GM18520 (cell line): ENCODE results near the gene HBZ.
"Not testable (repeated sequence)": the region's sequence is repeated elsewhere in the genome, so short reads cannot be mapped to it uniquely, and the experiment has no call there.

ENCODE experiments used
- ATAC-seq: cut with Tn5 transposase; IDR thresholded peaks from one replicate; pipeline ENCODE4 v1.9.1; 2021; ENCODE audit not compliant: unreplicated experiment

Gene HBZ

DNA sequence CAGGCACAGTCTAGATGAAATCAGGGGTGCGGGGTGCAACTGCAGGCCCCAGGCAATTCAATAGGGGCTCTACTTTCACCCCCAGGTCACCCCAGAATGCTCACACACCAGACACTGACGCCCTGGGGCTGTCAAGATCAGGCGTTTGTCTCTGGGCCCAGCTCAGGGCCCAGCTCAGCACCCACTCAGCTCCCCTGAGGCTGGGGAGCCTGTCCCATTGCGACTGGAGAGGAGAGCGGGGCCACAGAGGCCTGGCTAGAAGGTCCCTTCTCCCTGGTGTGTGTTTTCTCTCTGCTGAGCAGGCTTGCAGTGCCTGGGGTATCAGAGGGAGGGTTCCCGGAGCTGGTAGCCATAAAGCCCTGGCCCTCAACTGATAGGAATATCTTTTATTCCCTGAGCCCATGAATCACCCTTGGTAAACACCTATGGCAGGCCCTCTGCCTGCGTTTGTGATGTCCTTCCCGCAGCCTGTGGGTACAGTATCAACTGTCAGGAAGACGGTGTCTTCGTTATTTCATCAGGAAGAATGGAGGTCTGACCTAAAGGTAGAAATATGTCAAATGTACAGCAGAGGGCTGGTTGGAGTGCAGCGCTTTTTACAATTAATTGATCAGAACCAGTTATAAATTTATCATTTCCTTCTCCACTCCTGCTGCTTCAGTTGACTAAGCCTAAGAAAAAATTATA is 25.7 kb downstream of the HBZ start:
- ATAC-seq, result no peak

DNA sequence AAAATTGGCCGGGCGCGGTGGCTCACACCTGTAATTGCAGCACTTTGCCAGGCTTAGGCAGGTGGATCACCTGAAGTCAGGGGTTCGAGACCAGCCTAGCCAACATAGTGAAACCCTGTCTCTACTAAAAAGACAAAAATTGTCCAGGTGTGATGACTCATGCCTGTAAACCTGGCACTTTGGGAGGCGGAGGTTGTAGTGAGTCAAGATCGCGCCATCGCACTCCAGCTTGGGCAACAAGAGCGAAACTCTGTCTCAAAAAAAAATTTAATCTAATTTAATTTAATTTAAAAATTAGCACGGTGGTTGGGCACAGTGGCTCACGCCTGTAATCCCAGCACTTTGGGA is 26.2 kb downstream of the HBZ start:
- no peak for ATAC-seq

DNA sequence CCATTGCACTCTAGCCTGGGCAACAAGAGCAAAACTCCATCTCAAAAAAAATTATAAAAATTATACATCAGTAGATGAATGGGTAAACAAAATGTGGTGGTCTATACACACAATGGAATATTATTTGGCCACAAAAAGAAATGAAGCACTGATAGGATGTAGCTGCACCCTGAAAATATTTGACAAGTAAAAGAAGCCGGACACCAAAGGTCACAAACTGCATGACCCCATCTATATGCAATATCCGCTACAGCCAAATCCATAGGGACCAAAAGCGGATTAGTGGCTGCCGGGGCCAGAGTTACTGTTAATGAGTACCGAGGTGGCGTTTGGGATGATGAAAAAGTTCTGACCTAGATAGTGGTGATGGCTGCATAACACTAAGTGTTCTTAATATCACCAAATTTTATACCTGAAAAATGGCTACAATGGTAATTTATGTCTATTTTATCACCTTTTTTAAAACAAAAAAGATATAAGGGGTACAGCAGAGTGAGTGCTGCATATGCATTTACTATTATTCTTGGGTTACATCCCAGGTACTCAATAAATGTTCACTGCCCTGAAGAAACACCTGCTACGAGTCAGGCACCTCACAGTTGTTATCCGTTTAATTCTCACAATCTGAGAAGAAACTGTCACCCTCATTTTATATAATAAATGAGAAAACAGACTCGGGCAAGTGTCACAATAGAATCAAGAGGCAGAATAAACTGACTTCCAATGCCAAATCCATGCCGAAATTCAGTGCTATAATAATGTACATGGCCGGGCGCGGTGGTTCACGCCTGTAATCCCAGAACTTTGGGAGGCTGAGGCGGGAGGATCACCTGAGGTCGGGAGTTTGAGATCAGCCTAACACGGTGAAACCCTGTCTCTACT is 27.0 kb downstream of the HBZ start:
- ATAC-seq, result no peak

DNA sequence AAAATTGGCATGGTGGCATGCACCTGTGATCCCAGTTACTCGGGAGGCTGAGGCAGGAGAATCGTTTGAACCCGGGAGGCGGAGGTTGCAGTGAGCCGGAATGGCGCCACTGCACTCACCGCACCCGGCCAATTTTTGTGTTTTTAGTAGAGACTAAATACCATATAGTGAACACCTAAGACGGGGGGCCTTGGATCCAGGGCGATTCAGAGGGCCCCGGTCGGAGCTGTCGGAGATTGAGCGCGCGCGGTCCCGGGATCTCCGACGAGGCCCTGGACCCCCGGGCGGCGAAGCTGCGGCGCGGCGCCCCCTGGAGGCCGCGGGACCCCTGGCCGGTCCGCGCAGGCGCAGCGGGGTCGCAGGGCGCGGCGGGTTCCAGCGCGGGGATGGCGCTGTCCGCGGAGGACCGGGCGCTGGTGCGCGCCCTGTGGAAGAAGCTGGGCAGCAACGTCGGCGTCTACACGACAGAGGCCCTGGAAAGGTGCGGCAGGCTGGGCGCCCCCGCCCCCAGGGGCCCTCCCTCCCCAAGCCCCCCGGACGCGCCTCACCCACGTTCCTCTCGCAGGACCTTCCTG is 27.7 kb downstream of the HBZ start, which contains the start of gene HBQ1:
Gene HBQ1, plus strand, starts transcription at position 359 of the 575 bp plus-strand sequence. Its CDS starts 28 bp downstream, at position 387.
- ATAC-seq, result no peak

DNA sequence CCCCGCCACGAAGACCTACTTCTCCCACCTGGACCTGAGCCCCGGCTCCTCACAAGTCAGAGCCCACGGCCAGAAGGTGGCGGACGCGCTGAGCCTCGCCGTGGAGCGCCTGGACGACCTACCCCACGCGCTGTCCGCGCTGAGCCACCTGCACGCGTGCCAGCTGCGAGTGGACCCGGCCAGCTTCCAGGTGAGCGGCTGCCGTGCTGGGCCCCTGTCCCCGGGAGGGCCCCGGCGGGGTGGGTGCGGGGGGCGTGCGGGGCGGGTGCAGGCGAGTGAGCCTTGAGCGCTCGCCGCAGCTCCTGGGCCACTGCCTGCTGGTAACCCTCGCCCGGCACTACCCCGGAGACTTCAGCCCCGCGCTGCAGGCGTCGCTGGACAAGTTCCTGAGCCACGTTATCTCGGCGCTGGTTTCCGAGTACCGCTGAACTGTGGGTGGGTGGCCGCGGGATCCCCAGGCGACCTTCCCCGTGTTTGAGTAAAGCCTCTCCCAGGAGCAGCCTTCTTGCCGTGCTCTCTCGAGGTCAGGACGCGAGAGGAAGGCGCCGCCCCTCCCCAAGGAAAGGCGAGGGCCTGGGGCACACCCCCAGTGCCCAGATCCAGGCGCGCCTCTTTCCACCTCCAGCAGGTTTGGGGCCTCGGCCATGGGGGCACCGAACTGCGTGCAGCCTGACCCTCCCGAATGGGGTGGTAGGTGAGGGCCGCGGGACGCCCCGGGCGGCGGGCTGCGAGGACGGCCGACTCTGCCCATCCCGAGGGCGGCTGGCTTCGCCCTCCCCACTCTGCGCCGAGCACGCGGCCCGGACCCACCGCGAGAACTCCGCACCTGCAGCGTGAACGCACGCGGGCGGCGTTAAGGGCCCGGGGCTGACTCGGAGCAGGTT is 28.5 kb downstream of the HBZ start:
- ATAC-seq, result no peak

DNA sequence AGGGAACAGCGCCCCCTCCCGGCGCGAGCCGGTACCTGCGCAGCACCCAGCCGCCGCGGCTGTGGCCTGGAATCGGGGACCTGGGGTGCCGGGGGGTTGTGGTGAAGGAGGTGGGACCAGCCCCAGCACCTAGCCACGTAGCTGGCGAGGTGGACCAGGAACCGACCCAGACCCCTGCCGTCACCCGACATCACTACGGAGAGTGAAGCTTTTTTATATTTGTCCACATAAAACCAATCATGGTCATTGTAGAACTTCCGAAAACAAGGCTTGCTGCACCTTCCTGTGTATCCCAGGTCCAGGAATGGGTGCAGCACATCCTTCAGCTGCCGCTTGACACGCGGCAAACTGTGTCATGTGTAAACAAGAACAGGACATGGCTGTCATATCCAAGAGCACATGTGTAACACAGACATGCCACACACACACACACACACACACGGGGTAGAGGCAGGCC is 29.1 kb downstream of the HBZ start:
- ATAC-seq, result no peak

DNA sequence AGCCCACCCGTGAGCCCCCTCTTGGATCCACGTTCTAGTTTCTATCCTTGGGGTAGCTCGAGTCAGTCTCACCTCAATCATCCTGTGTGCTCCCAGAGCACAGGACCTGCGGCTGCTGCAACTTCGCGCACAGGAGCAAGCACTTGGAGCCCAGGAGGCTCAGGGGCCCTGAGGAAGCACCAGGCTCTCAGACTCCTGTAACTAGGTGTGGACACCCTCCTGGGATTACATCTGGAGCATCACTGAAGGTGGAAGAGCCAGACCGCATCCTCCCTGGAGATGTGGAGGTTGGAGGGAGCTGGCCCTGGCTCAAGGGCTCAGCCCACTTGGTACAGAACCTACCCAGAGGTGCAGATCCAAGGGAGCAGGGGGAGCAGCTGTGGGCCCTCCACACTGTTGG is 30.6 kb downstream of the HBZ start:
- no peak for ATAC-seq

DNA sequence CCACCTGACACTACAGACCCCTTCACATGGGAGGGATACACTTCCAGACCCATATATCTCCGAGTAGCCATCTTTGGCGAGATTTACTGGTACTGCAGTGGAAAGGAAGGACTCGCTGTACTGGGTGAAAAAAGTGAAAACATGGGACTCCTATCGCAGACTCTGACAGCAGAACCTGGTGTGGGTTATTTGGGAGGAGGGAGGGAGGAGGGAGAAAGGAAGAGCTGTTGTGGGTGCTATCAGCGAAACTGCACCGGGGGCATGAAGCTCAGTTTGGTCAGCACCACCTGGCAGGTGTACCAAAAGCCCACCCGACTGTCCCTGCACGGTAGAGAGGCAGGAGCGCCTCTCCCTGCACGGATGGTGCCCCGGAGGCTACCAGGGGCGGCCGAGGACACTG is 32.8 kb downstream of the HBZ start:
- ATAC-seq, result no peak

DNA sequence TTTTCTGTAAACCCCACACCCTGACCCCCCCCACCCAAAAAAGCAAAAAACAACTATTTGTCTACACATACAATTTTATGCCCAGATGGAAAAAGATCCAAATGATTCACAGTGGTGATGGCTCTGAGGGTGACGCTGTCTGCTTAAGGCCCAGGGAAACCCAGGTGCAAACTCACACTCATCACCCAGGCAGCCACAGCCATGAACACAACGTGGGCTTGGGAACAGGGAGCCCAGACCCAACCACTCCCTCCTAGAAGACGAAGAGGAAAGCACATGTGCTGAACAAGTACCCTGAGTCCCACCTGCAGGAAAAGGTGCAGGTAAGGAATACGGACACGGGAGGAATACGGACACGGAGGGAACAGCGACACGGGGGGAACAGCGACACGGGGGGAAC is 33.2 kb downstream of the HBZ start:
- ATAC-seq, result no peak

DNA sequence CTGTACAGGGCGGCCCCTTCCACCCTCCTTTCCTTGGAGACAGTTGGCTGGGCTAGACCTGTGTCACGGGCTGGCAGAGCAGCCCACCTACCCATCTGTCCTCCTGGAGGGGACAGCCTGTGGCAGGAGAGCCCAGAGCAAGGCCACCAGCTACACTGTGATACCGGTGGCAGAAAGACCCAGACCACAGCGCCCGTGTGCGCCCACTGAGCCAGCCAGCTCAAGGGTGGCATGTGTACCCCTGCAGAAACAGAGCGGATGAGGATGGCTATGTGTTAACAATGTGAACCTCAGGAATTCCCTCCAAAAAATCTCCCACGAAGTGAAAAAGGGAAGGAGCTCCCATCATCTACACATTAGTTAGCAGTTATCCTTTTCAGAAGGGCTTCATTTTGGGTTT is 34.9 kb downstream of the HBZ start:
- ATAC-seq, result no peak

DNA sequence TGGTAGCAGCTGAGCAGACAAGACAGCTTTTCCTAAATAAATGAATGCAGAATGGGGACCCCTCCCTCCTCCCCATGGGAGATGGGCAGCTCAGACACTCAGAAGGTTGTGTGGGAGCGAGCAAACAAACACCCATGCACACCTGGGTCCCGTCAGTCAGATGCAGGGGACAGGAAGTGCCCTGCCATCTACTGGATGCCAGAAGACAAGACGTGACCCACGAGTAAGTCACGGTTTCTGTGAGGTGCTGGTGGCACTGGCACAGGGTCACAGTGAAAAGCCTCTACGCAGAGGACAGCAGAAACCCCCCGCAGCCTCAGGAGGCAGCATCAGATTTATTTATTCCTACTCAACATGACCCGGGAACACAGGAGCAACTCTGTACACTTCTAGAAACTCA is 36.2 kb downstream of the HBZ start:
- no peak for ATAC-seq

DNA sequence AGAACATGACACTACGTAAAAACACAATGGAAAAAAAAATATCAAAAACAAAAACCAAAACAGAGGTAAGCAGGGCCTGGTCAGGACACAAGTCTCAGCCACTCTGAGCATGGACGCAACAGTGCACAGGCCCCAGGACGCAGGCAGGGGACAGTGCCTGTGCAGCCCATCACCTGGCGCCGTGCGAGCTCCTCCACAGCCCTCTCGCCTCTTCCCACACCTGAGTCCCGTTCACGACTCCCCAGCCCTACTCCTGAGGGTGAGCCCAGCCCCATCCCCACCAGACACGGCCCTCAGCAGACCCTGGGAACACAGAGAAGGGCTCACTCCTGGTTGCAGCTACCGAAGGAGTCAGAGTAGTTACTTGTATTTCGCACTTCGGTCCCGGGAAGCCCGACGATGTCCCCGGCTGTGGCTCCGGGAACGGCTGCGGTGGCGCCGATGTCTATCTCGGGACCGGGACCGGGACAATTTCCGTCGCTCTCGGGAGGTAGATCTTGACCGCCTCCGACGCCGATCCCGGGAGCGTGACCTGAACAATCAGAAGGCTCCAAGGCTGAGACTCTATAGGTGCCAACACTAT is 37.3 kb downstream of the HBZ start:
- no peak for ATAC-seq

DNA sequence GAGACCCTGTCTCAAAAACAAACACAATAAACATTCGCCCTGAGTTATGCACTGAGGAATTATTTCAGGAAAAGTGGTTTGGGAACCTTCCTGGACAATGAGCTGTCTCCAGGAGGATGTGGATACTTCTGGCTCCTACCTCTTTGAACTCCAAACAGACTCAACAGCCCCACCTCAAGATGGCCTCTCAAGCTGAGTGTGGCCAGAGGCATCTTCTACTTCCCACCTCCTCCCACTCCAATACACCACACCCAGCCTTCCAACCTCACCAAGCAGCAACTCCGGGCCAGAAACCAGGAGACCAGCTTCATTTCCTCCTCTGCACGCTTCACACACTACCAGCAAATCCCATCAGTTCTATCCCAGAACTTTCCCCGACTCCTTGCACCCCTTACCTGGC is 39.4 kb downstream of the HBZ start:
- no peak for ATAC-seq

DNA sequence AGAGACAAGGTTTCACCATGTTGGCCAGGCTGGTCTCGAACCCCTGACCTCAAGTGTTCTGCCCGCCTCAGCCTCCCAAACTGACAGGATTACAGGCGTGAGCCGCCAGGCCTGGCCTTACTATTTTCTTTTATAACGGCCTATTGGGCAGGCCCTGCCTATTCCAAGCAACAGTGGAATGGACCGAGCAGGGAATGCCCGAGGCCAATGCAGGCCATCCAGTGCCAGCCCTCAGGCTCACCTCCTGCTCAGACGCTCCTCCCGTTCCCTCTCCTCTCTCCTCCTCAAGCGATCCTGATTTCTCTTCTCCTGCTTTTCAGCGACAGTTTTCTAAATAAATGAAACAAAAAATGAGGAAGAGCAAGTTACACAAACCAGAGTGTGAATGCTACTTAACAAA is 40.2 kb downstream of the HBZ start:
- no peak for ATAC-seq

DNA sequence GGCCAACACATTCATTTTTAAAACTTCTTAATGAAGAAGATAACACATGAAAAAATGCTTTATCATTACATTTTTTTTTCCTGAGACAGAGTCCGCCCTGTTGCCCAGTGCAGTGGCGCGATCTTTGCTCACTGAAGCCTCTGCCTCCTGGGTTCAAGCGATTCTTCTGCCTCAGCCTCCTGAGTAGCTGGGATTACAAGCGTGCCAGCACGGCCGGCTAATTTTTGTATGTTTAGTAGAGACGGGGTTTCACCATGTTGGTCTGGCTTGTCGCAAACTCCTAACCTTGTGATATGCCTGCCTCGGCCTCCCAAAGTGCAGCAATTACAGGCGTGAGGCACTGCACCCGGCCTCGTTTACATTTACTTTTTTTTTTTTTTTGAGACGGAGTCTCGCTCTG is 41.0 kb downstream of the HBZ start:
- ATAC-seq, result no peak

DNA sequence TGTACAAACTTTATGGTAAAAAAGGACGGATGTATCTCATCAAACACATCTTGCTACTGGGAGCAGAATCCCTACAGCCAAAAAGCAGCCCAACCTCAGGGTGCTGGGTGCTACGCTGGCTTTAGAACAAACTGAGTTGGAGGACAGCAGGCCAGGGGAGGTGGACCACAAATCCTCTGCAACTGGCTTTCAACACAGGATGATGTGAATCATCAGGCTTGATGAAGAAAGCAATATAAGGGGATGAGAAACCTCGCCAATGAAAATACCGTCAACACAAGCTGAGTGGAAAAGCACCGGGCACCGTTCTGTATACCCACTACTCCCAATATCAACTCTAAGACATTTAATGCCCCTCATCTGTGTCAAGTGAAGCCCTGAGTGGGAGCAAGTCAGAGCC is 42.1 kb downstream of the HBZ start:
- ATAC-seq, result no peak

DNA sequence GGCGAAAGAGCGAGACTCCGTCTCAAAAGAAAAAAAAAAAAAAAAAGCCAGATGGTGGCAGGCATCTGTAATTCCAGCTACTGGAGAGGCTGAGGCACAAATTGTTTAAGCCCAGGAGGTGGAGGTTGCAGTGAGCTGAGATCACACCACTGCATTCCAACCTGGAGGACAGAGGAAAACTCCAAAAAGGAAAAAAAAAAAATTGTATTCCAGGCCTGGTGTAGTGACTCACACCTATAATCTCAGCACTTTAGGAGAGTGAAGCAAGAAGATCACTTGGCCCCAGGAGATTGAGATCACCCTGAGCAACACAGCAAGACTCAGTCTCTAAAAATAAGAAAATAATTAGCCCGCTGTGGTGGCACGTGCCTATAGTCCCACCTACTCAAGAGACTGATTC is 47.9 kb downstream of the HBZ start:
- ATAC-seq, result no peak

DNA sequence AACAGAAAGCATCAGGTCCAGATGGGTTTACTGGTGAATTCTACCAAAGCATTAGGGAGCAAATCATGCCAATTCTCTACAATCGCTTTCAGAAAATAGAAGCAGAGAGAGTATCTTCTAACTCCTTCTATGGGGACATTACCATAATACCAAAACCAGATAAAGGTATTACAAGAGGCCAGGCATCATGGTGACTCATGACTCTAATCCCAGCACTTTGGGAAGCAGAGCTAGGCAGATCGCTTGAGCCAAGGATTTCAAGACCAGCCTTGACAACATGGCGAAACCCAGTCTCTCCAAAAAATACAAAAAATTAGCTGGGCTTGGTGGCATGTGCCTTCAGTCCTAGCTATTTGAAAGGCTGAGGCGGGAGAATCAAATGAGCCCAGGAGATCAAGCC is 50.8 kb downstream of the HBZ start:
- no peak for ATAC-seq

DNA sequence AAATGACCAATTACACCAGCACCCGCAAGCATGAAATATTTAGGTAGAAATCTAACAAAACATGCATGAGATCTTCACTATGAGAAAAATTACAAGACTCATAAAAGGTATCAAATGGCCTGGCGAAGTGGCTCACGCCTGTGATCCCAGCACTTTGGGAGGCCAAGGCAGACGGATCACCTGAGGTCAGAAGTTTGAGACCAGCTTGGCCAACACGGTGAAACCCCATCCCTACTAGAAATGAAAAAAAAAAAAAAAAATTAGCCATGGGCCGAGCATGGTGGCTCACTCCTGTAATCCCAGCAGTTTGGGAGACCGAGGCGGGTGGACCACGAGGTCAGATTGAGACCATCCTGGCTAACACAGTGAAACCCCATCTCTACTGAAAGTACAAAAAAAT is 51.6 kb downstream of the HBZ start:
- ATAC-seq, result not testable (repeated sequence)
